GM19467 (cell line): Measurements from ENCODE around the gene OPCML.

ENCODE experiments used
- ATAC-seq: cut with Tn5 transposase; IDR thresholded peaks from one replicate; pipeline ENCODE4 v1.9.1; 2021; ENCODE audit warnings: mild to moderate bottlenecking, moderate library complexity; ENCODE audit not compliant: unreplicated experiment

Gene OPCML

DNA sequence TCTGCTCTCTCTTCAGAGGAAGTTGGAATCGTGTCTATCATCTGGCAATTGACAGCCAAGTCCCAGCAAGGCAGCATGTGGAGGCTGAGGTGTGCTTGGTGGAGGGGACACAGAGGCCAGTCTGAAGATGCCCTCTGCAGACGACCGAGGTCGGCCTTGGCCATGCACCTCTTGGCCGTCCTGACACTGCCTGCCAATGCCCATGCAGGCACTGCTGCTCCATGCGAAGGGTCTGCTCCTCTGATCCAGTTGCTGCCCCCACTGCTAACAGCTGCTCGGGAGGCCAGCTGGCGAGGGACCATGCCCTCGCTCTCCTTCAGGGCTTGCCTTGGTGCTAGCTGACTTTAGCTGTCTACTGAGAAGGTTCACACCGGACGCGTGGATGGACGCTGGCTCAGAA lies 527.9 kb downstream of the OPCML start:
- no peak for ATAC-seq

DNA sequence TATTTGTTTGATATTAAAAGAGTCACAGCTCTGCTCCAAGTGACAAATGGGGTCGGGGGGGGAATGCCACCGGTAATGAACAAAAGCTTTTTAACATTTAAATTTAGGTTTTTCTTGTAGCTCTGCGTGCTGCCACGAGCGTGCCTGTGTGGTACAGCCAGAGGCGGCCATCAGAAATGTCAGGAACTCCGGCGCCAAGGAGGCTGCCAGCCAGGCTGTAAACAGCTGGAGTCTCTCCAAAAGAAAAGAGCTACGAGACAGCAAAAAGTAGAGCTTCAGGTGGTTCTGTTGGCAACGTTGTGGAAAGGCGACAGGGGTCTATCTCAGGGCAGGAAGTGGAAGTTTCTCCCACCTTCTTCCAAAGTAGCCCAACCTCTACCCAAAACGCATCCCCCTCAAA lies 532.8 kb downstream of the OPCML start:
- ATAC-seq: no peak

DNA sequence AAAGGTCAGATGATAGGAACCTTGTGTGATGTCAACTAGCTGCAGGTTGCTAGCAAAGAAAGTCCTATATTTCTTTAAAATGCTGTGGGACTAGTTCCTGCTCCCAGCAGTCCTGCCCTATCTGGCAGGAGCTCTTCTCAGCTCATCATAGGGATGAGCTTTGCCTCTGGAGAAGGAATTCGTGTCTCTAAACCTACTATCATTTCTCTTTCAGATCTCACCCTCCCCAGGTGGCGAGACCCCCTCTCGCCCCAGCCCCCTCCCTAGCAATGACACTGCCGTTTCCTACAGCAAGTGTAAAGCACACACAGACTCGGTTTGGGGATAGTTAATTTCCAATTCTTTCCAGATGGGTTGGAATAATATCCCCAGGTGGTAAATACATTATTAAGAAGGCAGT lies 533.3 kb downstream of the OPCML start:
- ATAC-seq: no peak

DNA sequence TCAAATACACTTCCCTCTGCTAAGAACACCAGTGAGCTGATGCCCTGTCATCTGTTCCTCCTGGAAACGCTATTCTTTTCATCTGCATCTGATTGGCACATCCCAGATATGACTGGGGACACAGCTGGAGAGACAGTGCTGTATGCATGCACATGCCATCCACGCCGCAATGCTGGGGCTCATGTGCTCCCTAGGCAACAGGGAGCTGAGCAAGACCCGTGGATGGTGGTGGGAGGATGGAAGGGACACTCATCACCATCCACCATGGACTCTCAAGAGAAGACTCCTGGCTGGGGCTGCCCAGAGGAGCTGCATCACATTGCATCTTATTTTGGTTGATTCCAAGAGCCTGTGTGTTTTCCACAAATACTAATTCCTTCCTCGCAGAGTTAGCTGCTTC lies 534.9 kb downstream of the OPCML start:
- ATAC-seq: no peak

DNA sequence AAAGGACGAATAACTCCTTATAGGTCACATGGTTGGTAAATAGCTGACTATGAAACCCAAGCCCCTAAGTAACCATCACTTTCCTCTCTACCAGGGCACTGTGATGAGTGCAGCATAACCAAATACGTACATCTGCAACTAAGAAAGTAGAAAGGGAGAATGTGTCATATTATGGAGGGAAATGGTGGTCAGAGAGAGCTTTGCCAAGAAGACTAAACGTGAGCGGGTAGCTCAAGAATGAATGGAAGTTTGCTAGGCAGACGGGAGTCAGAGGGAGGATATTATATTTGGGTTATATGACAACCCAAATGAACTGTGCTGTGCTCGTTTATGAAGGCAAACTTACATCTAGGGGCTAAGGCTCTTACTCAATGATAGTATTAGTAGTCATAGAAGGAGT lies 537.3 kb downstream of the OPCML start:
- no peak for ATAC-seq

DNA sequence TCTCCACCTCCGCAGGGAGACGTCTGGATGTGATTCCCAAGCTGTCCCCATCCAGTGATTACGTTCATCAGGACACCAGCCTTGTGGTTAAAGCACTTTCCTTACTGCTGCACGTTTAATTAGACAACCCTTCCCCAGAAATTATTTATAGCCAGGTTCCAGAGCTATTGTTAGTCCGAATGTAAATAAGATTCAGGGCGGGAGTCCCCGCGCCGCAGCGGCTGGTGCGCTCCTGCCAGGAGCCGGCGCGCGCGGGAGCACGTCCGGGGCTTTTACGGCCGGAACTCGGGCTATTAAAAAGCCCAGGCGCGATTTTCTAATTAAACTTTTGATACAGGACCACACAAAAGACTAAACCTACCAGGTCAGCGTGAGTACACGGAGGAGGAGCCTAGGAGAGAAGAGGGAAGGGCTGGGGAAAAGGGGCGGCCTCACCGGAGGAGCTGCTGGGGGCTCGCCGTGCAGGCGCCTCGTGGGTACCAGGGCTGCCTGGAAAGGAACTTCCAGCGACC lies 538.3 kb downstream of the OPCML start:
- ATAC-seq: no peak

DNA sequence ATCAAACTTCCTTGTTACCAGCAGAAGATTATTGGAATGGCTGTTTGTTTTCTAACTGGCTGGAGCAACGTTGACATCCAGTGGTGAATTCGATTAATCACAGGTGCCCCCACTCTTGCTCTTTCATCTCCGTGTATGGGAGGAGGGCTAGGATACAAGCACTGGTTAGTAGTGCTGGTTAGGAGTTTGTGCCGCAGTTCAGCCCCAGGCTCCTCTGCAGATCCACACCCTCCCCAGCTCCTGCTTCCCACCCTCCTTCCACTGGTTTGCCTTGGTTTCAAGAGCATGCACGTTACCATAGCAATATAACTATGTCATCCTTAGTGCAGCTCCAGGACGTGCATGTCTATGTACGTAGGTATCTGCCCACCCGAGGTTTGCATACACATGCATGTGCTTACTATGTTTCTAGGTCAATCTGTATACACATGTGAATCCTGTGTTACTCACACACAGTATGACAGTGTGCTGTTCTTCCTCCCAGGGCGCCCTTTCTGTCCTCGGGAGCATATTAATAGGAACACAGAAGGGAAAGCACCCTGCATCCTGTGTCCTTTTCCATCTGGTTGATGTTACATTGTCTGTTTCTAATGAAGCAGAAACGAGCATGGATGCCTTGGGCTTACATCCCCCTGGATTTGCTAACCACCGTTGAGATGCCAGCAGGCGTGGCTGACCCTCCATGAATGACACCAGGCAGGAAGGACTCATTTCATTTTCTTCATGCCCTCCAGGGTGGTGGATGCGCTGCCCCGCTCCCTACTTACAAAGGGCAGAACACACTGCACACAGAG lies 539.3 kb downstream of the OPCML start:
- no peak for ATAC-seq

DNA sequence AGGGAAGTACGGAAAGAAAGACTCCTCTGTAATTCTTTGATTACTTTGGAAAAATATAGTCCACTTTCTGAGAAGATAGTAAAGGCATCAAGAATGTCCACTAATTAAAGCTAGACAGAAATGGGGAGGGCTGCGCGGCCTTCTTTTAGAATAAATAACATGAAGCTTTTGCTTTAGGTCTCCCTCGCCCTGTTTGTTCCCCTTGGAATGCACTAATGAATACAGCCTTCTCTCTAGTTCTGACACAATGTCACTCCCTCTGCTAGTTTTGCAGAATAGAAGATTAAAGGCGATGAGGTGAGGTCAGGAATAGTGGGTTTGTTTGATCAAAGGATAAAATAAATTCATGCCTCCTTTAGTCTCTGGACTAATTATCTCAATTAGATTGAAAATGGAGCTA lies 543.9 kb downstream of the OPCML start:
- no peak for ATAC-seq

DNA sequence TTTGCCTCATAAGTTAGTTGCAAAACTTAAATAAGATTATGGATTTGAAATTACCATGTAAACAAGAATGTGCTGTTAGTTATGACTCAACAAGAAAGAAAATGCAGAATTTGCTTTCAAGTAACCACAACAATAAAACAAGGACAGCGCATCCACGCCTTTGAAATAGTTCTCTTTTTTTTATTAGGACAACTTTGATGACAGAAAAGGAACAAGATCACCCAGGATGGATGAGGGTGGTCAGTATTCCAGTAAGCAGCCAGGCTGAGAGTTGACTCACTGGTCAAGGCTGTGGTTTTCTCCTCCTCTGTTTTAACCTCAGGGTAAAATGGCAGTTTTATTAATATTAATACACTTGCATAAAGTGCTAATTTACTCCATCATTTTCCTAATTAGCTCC lies 544.4 kb downstream of the OPCML start:
- ATAC-seq: no peak

DNA sequence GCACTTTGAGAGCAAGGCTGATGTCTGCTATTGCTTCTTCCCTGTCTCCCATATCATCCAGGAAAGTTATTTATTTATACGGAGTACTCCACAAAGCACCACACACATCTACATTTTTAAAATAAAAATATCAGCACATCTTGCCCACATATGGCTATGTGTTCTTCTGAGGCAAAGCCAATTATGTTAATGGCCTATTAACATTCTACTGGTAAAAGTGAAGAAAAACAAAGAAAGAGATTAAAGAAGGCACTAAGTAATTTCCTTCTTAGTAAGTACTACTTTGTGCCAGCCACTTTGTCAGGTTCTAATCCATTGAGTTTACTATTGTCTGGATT lies 548.7 kb downstream of the OPCML start:
- no peak for ATAC-seq

DNA sequence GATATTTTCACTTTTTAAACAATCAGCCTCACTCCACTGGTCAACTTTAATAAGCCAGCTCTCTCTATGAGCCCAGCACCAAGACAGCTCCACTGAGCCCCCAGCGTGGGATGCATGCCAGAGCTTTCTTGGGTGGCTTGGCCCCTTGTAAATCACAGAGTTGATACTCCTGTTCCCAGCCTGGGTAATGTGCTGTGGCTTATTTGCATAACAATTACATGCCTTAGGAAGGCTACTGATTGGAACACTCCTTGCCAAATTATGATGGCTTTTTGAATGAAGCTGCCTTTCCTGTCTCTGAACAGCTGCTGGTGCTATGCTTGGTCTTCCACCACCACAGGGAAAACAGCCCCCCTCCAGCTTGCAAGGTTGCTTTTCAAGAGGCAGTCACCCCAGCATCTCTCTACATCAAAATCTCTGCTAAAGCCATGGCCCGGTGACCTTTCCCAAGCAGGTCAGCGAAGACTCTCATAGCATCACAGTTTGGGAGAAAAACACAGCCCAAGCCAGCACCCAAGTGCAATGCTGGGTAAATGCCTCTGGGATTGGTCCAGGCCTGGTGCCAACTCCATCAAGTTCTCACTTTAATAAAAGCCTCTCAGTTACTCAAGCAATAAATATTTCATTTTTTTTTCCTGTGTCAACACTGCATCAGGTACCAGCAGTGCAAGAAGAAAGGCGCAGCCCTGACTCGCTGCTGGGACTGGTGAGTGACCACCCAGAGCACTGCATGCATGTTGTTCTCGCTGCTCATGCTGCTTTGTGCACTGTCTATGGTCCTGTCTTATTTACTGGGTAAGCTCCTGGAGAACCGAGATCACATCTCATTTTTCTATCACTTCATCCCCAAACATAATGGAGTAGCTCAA lies 549.3 kb downstream of the OPCML start:
- ATAC-seq: no peak

DNA sequence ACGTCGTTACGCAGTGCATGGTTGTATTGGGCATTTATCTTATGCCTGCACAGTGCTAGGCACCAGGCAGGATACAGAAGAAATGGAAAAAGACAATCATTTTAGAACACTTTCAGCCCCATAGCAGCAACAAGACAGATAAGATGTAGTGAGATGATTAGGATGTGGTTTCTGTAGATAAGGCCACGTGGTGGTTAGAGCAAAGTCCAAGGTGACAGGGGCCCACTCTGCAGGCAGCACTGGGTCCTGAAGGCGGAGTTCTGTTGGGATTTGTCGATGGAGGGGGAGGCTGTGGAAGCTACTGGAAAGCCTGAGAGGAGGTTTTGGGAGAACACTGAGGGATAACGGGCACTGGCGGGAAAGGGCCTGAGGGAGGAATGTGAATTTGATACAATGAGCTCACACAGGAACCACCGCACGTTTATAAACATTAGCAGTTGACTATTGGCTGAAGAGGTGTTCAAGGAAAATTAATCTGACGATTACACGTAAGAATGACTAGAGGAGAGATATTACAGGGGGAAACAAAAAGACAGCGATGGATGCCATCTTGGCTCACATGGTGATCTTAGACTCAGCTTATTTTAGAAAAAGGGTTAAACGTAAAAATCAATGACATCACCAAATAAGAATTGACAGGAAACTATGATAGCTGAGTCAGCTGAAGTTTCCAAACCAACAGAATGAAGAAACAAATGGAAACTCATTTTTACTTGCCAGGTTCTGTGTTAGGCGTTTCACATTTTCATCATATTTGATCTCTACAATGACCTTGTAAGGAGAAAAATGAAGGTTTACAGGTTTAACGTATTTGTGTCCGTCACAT lies 551.0 kb downstream of the OPCML start:
- ATAC-seq: no peak

DNA sequence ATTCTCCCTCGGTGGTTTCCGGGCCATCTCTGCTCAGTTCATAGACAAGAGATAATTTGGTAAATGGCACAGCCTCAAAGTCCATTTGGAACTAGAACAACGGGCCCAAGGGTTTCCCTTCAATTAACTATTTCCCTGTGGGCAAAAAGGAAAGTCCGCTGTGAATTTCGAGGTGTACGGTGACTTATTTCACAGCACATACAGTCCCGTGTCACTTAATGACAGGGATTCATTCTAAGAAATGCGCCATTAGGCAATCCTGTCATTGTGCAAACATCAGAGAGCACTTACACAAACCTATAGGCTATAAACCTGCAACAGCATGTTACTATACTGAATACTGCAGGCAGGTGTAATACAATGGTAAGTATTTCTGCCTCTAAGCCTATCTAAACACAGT lies 551.6 kb downstream of the OPCML start:
- ATAC-seq: no peak

DNA sequence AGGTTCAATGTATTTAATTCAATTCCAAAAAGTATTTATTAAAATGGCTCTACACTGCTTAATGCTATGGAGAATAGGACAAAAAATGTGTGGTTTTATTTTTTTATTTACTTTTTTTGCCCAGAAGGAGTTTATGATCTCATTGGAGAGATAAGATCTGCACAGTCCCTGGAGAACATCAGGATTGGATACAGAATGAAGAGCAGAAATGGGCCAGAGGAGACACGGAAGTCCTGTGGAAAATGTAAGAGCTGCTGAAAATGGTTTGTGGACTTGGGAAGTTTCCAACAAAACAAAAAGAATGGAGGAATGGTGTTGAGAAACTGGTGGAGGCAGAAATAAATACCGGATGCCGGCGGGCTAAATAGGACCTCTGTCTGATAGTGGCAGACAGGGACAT lies 554.6 kb downstream of the OPCML start:
- no peak for ATAC-seq

DNA sequence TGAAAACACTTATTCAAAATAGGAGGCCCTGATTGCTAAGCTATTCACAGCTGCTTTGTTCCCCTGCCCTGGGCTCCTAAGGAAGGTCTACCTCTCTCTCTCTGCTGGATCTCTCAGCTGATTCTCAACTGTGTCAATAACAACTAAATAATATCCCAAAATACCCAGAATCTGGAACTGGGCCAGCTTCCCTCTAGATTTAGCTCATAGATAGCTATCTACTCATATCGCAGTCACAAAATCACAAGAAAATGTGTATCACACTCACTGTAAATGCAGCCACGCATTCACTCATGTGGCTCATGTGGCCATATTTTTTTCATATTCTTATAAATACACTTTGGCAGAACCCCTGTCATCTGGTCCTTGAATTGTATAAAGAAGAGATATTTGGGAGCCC lies 555.1 kb downstream of the OPCML start:
- no peak for ATAC-seq

DNA sequence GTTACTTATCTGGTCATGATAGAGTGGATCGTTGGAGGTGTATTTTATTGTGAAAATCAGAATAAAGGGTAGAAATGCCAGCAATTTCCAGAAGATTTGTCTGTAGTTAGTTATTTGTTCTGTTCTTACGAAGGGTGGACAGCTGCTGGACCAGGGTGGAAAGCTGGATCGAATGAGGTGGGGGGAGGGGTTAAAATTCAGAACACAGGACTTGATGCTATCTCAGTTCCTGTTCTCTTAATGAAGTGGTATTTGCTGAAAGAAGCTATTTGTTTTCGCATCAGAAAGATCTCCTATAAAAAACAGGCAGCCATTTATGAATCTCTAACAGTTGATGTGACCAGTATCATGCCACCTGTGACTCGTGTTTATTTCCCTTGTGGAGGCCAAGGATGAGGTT lies 556.2 kb downstream of the OPCML start:
- no peak for ATAC-seq

DNA sequence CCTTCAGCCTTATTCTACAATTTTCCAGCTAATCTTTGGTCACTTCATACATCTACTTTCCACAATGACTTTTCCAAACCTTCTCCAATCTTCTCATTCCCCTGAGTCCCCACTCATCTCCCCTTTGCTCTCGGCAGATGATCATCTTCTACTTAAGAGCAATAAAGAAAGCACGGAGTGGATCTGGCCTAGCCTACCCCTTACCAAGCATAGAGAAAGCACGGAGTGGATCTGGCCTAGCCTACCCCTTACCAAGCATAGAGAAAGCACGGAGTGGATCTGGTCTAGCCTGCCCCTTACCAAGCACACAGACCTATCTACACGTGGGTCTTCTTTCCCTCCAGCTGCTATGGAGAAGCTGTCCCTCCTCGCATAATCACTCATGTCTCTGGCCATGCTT lies 558.6 kb downstream of the OPCML start:
- ATAC-seq: no peak

DNA sequence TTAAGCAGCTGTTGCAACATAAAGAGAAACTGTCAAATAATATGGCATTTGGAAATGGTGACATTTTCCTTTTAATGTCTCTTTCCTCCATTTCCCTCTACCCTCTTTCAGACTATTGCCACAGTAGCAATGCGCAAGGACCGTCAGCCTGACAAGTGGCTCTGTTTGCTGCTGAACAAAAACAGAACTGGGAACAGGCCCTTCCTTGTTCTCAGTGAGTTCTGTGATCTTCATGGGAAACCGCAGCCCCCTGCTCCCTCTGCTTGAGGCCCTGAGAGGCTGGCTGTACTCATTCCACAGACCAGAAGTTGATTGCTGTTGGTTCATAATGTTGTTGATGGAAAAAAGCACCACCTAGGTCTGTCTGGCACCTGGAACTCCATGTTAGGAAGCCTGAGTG lies 559.7 kb downstream of the OPCML start:
- no peak for ATAC-seq

DNA sequence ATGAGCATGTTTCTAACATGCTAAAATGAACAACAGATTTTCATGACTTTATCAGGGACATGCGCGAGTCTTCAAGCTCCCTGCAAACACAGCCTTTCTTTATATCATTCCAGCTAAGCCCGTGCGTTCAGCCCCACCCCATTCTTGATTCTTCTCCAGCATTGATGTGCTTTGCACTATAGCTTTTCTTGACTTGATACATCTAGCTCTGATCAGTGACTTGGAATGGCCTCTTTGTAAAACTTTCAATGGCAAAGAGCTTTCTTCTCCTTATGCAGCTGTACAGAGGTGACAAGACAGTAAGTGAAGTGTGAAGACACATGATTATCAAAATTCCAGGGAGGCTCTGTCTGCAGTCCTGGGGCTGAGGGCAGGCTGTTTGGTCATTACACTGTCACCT lies 561.0 kb downstream of the OPCML start:
- no peak for ATAC-seq

DNA sequence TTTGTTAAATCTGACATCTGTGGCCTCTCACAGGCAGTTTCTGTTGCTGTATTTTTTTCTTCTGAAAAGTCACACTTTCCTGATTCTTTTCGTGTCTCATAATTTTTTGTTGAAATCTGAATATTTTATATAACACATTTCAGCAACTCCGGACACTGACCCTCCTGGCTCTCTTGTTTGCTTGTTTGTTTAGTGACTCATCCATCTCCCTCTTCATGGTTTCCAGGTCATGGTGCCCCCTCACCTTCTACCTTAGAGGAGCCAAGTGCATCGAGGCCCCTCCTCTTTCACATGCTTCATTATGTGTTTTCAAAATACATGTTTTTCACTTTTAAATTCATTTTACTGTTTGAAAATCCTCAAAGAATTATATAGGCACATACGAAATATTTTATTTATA lies 562.4 kb downstream of the OPCML start:
- no peak for ATAC-seq

DNA sequence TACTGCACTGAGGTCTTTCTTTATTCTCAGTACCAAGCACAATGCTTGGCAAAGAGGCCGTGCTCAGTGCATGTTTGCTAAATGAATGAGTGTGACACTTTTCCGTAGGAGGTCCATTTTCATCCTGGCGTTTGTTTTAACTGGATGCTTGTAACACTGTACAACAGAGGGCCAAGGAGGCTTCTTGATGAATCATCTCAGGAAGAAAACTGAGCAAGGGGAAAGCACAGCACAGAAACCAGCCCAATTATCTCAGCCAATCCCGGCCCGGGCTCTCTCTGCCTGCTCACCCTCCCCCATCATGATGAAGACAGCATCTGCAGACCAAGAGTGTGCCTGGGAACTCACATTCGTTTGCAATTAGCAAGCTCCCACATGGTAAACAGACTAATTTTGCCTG lies 570.3 kb downstream of the OPCML start:
- no peak for ATAC-seq
